ENCODE data around the gene LAMA2.

- TF ChIP-seq CTCF (CRISPR knock-in tag; IDR thresholded peaks at IDR 0.05) (no peak), ATF3 (CRISPR knock-in tag; IDR thresholded peaks at IDR 0.05) (no peak), CSRNP2 (CRISPR knock-in tag; conservative IDR thresholded peaks at IDR 0.05; ENCODE audit: low read depth) (no peak), JUND (CRISPR knock-in tag; IDR thresholded peaks at IDR 0.05) (no peak)
Observed at GRCh38 chr6:128847431-128848210, 35.3 kb upstream of the LAMA2 start.

All from HepG2 (cell line).